ENCODE results near the gene PTPRN2. TPM values are rescaled to one million over a fixed set of nuclear protein-coding genes. Genes with fewer than 3 reads are reported as not detected.

PTPRN2 gene
- total RNA-seq, 1 experiment from 2014 or later, result 1.1 TPM

DNA sequence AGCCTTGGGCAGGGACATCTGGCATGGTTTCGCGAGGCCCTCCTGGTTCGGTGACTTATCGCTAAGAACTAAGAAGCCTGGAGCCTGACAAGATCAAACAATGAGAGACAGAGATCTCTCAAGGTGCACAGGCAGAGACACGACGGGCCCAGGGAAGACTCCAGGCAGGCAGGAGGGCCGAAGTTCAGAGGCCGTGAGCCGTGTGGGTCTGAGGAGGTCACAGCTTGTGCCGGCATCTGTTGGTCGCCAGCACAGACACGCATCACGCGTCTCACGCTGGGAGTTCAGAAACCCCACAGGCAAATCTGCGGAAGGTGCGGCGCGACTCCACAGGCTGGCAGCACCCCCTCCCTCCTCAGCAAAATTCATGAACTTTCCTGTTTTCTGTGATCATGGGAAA, 936.8 kb downstream of the PTPRN2 start:
- Histone ChIP-seq H3K36me3 (ENCODE audit: control insufficient read depth, insufficient read depth, low read length) (no peaks in the 10 kb centered on the region), H3K9me3 (ENCODE audit: control insufficient read depth, insufficient read depth, low read depth, low read length) (no peaks in the 10 kb centered on the region), H3K4me3 (ENCODE audit: low read depth in 2 of 2, low read length in 2 of 2) (no peak overlapping the region), H3K27ac (ENCODE audit: low read length) (no peak overlapping the region), H3K4me1 (ENCODE audit: control insufficient read depth, insufficient read depth, low read length) (no peaks in the 10 kb centered on the region), H3K27me3 (ENCODE audit: control insufficient read depth, insufficient read depth, low read length) (no peaks in the 10 kb centered on the region)
- TF ChIP-seq POLR2AphosphoS5 (IDR thresholded peaks at IDR 0.05; ENCODE audit: low read depth, low read length) (no peak), SIN3A (IDR thresholded peaks at IDR 0.05; ENCODE audit: borderline replicate concordance, insufficient read depth, low read depth, low read length) (no peak), CTCF (IDR thresholded peaks at IDR 0.05) (no peak), REST (IDR thresholded peaks at IDR 0.05; ENCODE audit: insufficient read depth in 1 of 2, low read depth in 2 of 2, low read length in 1 of 2) (no peak), TCF7L2 (IDR thresholded peaks at IDR 0.05; ENCODE audit: low read depth, low read length) (no peak)
- no peak for DNase-seq (ENCODE audit: low read depth, low spot score)
- no TSS peak for BruUV-seq (replicated peaks)
- ChIA-PET POLR2A (no interaction called here), CTCF (no interaction called here)
- in situ Hi-C loops (cut with HindIII; ENCODE audit: low pct_unique_long_range_greater_than_20kb, low sequenced_read_pairs), result no loop called here
- ATAC-seq, result no peak
- intact Hi-C loops (cut with micrococcal nuclease; ENCODE audit: unreplicated experiment), result no loop called here

- in situ Hi-C loops (cut with HindIII; ENCODE audit: low pct_unique_long_range_greater_than_20kb, low sequenced_read_pairs), result no loop called here
- BruUV-seq (replicated peaks), result no TSS peak
- no peak for ATAC-seq
Observed at GRCh38 chr7:157650131-157650631, 937.4 kb downstream of the PTPRN2 start.

More at GRCh38 chr7:157650131-157650631, 937.4 kb downstream of the PTPRN2 start:
- H3K4me3 ChIP-seq (ENCODE audit: low read depth in 2 of 2, low read length in 2 of 2), result no peak overlapping the region
- CTCF ChIA-PET, result no interaction called here
- no peaks in the 10 kb centered on the region for H3K27me3 ChIP-seq (ENCODE audit: control insufficient read depth, insufficient read depth, low read length)
- intact Hi-C loops (cut with micrococcal nuclease; ENCODE audit: unreplicated experiment), result no loop called here
- DNase-seq (ENCODE audit: low read depth, low spot score), result no peak
- no peak overlapping the region for H3K27ac ChIP-seq (ENCODE audit: low read length)
- H3K9me3 ChIP-seq (ENCODE audit: control insufficient read depth, insufficient read depth, low read depth, low read length), result no peaks in the 10 kb centered on the region
- no peaks in the 10 kb centered on the region for H3K36me3 ChIP-seq (ENCODE audit: control insufficient read depth, insufficient read depth, low read length)
- POLR2A ChIA-PET, result no interaction called here
- no peaks in the 10 kb centered on the region for H3K4me1 ChIP-seq (ENCODE audit: control insufficient read depth, insufficient read depth, low read length)
- TF ChIP-seq CTCF (IDR thresholded peaks at IDR 0.05) (no peak), POLR2AphosphoS5 (IDR thresholded peaks at IDR 0.05; ENCODE audit: low read depth, low read length) (no peak), TCF7L2 (IDR thresholded peaks at IDR 0.05; ENCODE audit: low read depth, low read length) (no peak), SIN3A (IDR thresholded peaks at IDR 0.05; ENCODE audit: borderline replicate concordance, insufficient read depth, low read depth, low read length) (no peak), REST (IDR thresholded peaks at IDR 0.05; ENCODE audit: insufficient read depth in 1 of 2, low read depth in 2 of 2, low read length in 1 of 2) (no peak)
